Loucy (cell line): ENCODE results near the gene CRX.
"Not testable (repeated sequence)": the region's sequence is repeated elsewhere in the genome, so short reads cannot be mapped to it uniquely, and the experiment has no call there.

Experiments used
- CTCF ChIP-seq: fragments of 200-600 bp; sonication (generic); conservative IDR thresholded peaks from 2 replicates; pipeline ENCODE4 v1.5.1; 2014; ENCODE audit warnings: mild to moderate bottlenecking, antibody characterized with exemption, low read length
- EZH2phosphoT487 ChIP-seq: fragments of 200-600 bp; IDR thresholded peaks from 2 replicates; pipeline ENCODE4 v1.6.1; 2018; ENCODE audit warnings: antibody characterized with exemption, mild to moderate bottlenecking, moderate library complexity, borderline replicate concordance

- TF ChIP-seq CTCF, EZH2phosphoT487: not testable (repeated sequence)
These were observed 44.3 kb upstream of the CRX start for GRCh38 chr19:47777245-47778048.
